Natural killer cell (primary cell): ENCODE data around the gene IRF1. TPM values are rescaled to one million over a fixed set of nuclear protein-coding genes. Genes with fewer than 3 reads are reported as not detected.

Source experiments
- ATAC-seq, 3 donors: fragments of 150-1000 bp in 2 of 3; fragments of 200-7000 bp in 1 of 3; cut with Tn5 transposase; 1 replicate in 1 of 3; 2 replicates in 2 of 3; pipeline ENCODE4 v1.10.0; 2021; ENCODE audit warnings: mild to moderate bottlenecking in 2 of 3, moderate library complexity in 2 of 3
- DNase-seq, 2 donors: peaks; one replicate each; pipeline versions ENCODE4 v3.0.0 to v3.0.0-alpha.2; 2013 to 2021; ENCODE audit warnings: mixed read lengths in 1 of 2
- H3K27ac ChIP-seq: one replicate; pipeline ENCODE4 v1.5.1; 2013; ENCODE audit warnings: mild to moderate bottlenecking, low read length
- H3K27me3 ChIP-seq: one replicate; pipeline ENCODE4 v1.6.1; 2013; ENCODE audit warnings: low read length; ENCODE audit not compliant: control insufficient read depth, insufficient read depth
- H3K36me3 ChIP-seq: one replicate; pipeline ENCODE4 v1.6.1; 2013; ENCODE audit warnings: low read length; ENCODE audit not compliant: control insufficient read depth, insufficient read depth
- H3K4me1 ChIP-seq: one replicate; pipeline ENCODE4 v1.6.1; 2013; ENCODE audit warnings: low read length; ENCODE audit not compliant: control insufficient read depth, insufficient read depth
- H3K4me3 ChIP-seq: one replicate; pipeline ENCODE4 v1.5.1; 2013; ENCODE audit warnings: low read length
- H3K9me3 ChIP-seq: one replicate; pipeline ENCODE4 v1.6.1; 2013; ENCODE audit warnings: low read length; ENCODE audit not compliant: control insufficient read depth, insufficient read depth
- H3K27ac Mint-ChIP-seq, 2 donors: one replicate each; pipeline ENCODE4 v1.8.0; 2022; ENCODE audit warnings: mild to moderate bottlenecking in 2 of 2, mixed read lengths in 2 of 2, moderate library complexity in 1 of 2
- H3K27me3 Mint-ChIP-seq, 2 donors: one replicate each; pipeline ENCODE4 v1.8.0; 2022; ENCODE audit warnings: low read depth in 2 of 2, mixed read lengths in 2 of 2
- H3K36me3 Mint-ChIP-seq: one replicate; pipeline ENCODE4 v1.8.0; 2022; ENCODE audit warnings: mixed read lengths
- H3K4me1 Mint-ChIP-seq, 2 donors: one replicate each; pipeline ENCODE4 v1.8.0; 2022; ENCODE audit warnings: mixed read lengths in 2 of 2
- H3K4me3 Mint-ChIP-seq: one replicate; pipeline ENCODE4 v1.8.0; 2022; ENCODE audit warnings: mild to moderate bottlenecking, moderate library complexity, mixed read lengths
- H3K9me3 Mint-ChIP-seq, 2 donors: one replicate each; pipeline ENCODE4 v1.8.0; 2022; ENCODE audit warnings: mixed read lengths in 2 of 2
- WGBS: methylation state at CpG from one replicate; pipeline ENCODE4 v1.1.7; 2013; ENCODE audit warnings: missing lambda C conversion rate; ENCODE audit not compliant: insufficient coverage; 5-methylcytosine and 5-hydroxymethylcytosine counted together
- intact Hi-C: fragments of 100-400 bp; cut with micrococcal nuclease; formaldehyde crosslinking; loops from one replicate; pipeline ENCODE4 v1.14.2; 2022
- total RNA-seq, 4 donors: library from RNA; stranded (reverse); fragments of 120-200 nt in 1 of 4; gene quantifications; one replicate each; pipeline versions ENCODE4 v1.2.3 to v1.2.4, GENCODE V29; 2013 to 2022
- TF ChIP-seq, protein P1 (sequence below): fragments of 200-600 bp; IDR thresholded peaks from one replicate; pipeline ENCODE4 v1.8.0; 2022; ENCODE audit warnings: antibody characterized with exemption

The IRF1 gene
- total RNA-seq, 3 donors from 2014 or later (not counting 1 experiment from before 2014, with no cell fraction given): 1,190 to 1,513 (median 1,282) TPM

DNA sequence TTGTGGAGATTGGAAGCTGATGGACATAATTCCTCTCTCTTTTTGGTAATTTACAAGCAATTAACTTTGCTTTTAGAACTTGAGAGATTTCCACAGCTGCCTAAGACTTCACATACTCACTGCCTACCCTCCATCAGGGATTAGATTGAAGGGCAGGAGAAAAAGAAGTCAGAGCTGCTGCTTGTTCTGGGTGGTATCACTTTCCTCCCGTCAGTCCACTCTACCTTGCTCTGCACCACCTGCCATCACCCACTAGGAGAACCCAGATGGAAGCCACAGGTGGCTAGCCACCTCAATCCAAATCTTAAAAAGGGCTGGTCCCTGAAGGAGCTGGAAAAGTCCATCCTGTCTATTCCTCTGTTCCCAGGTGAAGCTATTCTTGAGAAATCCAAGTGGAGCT is 10.5 kb downstream of the IRF1 start:
- no peak for ATAC-seq
- TF ChIP-seq, protein P1, sequence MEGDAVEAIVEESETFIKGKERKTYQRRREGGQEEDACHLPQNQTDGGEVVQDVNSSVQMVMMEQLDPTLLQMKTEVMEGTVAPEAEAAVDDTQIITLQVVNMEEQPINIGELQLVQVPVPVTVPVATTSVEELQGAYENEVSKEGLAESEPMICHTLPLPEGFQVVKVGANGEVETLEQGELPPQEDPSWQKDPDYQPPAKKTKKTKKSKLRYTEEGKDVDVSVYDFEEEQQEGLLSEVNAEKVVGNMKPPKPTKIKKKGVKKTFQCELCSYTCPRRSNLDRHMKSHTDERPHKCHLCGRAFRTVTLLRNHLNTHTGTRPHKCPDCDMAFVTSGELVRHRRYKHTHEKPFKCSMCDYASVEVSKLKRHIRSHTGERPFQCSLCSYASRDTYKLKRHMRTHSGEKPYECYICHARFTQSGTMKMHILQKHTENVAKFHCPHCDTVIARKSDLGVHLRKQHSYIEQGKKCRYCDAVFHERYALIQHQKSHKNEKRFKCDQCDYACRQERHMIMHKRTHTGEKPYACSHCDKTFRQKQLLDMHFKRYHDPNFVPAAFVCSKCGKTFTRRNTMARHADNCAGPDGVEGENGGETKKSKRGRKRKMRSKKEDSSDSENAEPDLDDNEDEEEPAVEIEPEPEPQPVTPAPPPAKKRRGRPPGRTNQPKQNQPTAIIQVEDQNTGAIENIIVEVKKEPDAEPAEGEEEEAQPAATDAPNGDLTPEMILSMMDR: no peak

GRCh38 chr5:132479111-132479951 is 11.2 kb downstream of the IRF1 start:
- DNase-seq (peak in 1 of 2 donors; percentile 47), ATAC-seq (no peak)
- H3K36me3 Mint-ChIP-seq: no peaks in the 10 kb centered on the region
- Histone ChIP-seq H3K27ac (peak overlapping the region; percentile 85), H3K4me3 (no peak overlapping the region), H3K27me3 (no peaks in the 10 kb centered on the region), H3K9me3 (no peaks in the 10 kb centered on the region), H3K36me3 (peaks cover 35% of the 10 kb centered on the region), H3K4me1 (peaks cover 96% of the 10 kb centered on the region)
- WGBS: 49% methylated on average over 3 of the region's 3 CpGs
- peak overlapping the region; percentile 84 for H3K4me3 Mint-ChIP-seq
- no peaks in the 10 kb centered on the region for H3K27me3 Mint-ChIP-seq
- H3K9me3 Mint-ChIP-seq: no peaks in the 10 kb centered on the region
- intact Hi-C loops: no loop called here
- TF ChIP-seq, protein P1: no peak
- H3K27ac Mint-ChIP-seq: peak overlapping the region; percentile 97 to 100
- H3K4me1 Mint-ChIP-seq: peaks cover 80 to 83% of the 10 kb centered on the region in 2 donors

More for the DNA sequence above, 10.5 kb downstream of the IRF1 start:
- H3K36me3 ChIP-seq: peaks cover 41% of the 10 kb centered on the region
- peak in 1 of 2 donors; percentile 60 for DNase-seq
- Mint-ChIP-seq H3K4me1 (peaks cover 80 to 83% of the 10 kb centered on the region in 2 donors), H3K9me3 (no peaks in the 10 kb centered on the region), H3K27me3 (no peaks in the 10 kb centered on the region), H3K4me3 (peak overlapping the region; percentile 84), H3K27ac (peak overlapping the region; percentile 97 to 100), H3K36me3 (no peaks in the 10 kb centered on the region)
- H3K9me3 ChIP-seq: no peaks in the 10 kb centered on the region
- peaks cover 96% of the 10 kb centered on the region for H3K4me1 ChIP-seq
- H3K4me3 ChIP-seq: no peak overlapping the region
- H3K27me3 ChIP-seq: no peaks in the 10 kb centered on the region
- intact Hi-C loops: no loop called here
- WGBS: 63% methylated on average over 1 of the region's 1 CpG
- peak overlapping the region; percentile 85 for H3K27ac ChIP-seq

DNA sequence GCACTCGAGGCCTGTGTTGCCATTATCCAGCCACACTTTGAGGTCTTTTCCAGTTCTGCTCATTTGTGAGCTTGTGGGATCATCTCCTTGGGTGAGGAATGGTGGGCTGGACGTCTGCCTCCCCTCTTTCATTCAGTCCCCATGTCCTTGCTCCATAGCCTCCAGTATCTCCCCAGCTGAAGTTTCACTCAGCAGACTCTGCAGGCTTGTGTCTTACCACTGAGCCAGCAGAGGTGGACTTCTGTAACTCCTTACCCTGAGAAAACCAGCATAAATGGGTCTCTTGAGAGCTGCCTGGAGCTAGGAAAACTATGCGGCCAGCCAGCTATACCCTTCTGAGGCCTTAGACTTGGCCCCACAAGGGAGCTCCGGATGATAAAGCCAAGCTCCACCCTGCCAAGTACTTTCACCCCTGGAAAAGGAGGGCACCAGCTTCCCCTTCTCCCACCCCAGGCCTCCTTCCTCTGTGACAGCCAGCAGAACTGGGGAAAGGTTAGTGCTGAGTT is 12.2 kb downstream of the IRF1 start:
- DNase-seq (no peak), ATAC-seq (peak in 2 of 3 donors; percentile 0 to 1)
- Mint-ChIP-seq H3K36me3 (no peaks in the 10 kb centered on the region), H3K27ac (peak overlapping the region; percentile 97 to 100), H3K4me1 (peaks cover 81 to 83% of the 10 kb centered on the region in 2 donors), H3K9me3 (no peaks in the 10 kb centered on the region), H3K27me3 (no peaks in the 10 kb centered on the region), H3K4me3 (peak overlapping the region; percentile 84)
- H3K36me3 ChIP-seq: peaks cover 26% of the 10 kb centered on the region
- intact Hi-C loops: no loop called here
- no peak overlapping the region for H3K4me3 ChIP-seq
- H3K9me3 ChIP-seq: no peaks in the 10 kb centered on the region
- peak overlapping the region; percentile 85 for H3K27ac ChIP-seq
- H3K4me1 ChIP-seq: peaks cover 96% of the 10 kb centered on the region
- whole genome bisulfite sequencing: 67% methylated on average over 3 of the region's 4 CpGs
- no peaks in the 10 kb centered on the region for H3K27me3 ChIP-seq
- TF ChIP-seq, protein P1: no peak
